NCI-H1092 (cell line): ENCODE results near the gene TTC7B.

Experiments used
- DNase-seq: peaks from one replicate; lab custom pipeline; 2025; lab: John Stamatoyannopoulos, UW

The TTC7B gene

DNA sequence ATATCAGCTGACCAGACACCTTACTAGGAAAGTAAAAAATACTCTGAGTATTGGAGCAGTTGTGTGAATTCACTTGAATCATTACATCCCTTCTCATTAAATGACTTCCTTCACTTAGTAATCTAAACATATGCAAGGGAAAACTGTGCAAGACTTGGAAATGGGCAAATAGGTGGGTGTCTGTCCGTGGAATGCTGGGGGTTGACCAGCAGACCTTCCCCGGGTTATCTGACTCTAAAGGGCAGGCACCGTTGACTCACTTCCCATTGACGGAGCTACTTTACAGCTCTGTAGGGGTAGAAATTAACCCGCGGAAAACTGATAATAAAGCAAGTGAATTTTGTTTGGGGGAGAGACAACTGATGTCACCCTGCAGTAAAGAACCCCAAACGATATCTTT, 199.3 kb downstream of the TTC7B start:
- no peak for DNase-seq

GRCh38 chr14:90616313-90616712, 199.9 kb downstream of the TTC7B start:
- DNase-seq, result no peak

DNA sequence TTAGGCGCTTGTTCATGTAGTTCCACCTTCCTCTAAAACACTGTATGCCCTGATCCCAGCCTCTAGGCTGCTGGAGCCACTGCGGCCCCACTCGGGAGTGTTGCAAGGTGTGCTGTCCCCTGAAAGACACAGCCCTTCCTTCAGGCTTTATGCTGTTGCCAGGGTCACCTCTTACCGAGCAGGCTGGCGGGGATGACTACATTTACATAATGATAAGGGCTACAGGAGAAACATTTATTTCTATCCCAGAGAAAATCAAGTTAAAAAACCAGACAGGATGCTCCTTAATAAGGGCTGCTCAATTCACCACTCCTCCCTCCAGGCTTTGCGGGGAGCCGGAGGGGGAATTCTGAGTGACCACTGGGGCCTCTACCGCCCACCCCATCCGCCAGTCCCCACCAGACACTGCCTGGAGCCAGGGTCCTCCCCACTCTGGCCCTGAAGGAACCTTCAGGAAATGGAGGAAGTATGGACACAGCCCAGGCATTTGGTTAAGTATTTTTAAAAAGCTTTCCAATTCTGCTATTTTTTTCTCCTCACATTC, 200.6 kb downstream of the TTC7B start:
- no peak for DNase-seq

- no peak for DNase-seq
Measured at GRCh38 chr14:90614696-90615516, 201.3 kb downstream of the TTC7B start.

DNA sequence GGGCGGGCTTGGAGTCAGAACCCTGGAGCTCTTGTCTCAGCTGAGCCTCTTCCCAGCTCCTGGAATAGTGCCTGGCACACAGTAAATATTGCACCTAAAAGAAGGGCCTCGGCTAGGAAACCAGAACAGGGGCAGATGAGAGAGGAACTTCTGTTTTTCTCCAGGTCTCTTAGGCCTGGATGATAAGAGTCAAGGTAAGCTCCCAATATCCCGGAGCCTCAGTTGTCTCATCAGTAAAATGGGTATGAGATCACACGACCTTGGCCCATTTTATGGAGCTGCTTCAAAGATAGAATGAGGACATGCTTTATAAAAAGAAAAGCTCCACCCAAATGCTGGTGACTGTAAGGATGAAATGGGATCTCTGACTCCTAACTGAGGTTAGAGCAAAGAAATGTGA, 202.2 kb downstream of the TTC7B start:
- DNase-seq, result no peak

GRCh38 chr14:90613453-90613852, 202.8 kb downstream of the TTC7B start:
- DNase-seq, result no peak

- no peak for DNase-seq
Measured at GRCh38 chr14:90612801-90613200, 203.4 kb downstream of the TTC7B start.

GRCh38 chr14:90611936-90612335, 204.3 kb downstream of the TTC7B start:
- DNase-seq, result no peak

DNA sequence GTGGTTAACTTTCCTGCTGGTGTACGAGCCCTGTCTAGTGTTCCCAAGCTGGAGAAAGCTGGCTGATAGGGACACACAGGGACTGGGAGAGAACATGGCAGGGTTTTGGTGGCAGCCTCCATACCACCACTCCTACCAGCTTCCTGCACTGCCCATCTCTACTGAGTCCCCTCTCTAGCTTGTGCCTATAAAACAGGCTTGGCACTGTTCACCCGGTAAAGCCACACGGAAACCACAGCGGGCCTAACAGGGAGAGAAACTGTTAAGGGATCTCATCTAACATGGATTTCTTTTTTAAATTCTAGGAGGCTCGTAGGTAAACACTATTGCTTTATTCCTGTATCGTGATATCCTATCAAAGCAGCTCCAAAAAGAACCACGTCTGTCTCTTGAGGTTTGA, 204.7 kb downstream of the TTC7B start:
- no peak for DNase-seq

DNA sequence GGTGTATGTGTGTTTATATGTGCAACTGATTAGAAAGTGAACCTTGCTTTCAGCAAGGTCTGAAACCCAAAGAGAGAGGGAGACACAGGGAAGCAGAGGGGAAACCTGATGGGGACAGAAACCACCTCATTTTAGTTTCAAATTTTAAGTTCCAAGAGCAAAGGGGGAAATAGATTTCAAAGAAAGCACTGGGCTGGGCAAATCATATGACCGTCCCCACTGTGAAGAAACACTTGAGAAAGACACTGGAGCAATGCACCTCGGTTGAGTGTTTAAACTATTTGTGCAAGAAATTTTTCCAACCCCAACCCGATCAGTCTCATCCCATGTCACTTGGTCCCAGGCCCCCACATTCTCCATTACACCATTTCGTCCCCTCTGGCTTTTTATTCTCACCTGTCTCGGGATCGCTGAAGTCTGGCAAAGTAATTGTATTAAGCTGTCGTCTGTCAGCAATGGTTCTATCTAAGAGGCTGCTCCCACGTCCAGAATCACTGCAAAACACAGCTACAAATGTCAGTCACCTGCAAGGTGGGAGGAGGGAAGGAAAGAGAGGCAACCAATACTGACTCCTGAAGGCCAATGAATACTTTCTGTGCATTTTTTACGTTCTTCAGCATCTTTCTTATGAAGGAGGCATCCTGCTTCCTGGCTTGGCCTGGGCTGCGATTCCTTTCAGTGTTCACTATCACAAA, 205.7 kb downstream of the TTC7B start:
- no peak for DNase-seq

- DNase-seq, result no peak
Measured at GRCh38 chr14:90609376-90609775, 206.9 kb downstream of the TTC7B start.

DNA sequence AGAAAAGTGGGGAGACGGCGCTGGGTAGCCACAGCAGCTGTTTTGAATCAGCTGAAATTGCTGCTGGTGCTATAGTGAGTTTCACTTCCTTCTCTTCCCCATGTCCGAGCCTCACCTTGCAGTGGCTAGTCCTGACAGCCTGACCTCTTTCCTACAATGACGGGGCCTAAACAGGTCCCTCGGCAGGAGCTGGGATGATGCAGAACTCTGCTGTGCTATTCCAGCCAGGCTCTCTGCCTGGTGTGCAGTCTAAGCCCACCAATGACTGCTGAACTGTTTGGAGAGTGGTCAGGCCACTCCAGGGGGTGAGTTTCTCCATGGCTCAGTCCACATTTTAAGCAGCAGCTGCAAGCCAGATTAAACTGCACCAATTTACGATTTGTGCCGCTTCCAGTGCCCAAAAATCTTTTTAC, 207.3 kb downstream of the TTC7B start:
- no peak for DNase-seq

DNA sequence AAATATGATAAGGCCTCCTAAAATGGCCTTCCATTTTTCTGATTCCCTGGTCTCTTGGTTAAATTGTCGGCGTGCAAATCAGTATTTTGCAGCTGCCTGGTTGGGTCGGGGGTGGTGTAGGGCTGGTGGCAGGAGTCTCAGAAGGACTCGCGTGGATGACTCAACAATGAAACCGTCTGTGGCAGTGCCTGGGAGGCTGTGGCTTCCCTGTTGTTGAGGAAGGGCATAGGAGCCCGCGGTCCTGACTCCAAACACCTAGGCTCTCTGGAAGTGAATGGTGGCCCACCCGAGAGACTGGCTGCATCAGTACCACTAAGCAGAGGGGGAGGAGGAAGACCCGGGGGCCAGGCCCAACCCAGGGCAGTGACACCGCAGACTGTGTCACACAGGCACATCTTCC, 207.9 kb downstream of the TTC7B start:
- no peak for DNase-seq

DNA sequence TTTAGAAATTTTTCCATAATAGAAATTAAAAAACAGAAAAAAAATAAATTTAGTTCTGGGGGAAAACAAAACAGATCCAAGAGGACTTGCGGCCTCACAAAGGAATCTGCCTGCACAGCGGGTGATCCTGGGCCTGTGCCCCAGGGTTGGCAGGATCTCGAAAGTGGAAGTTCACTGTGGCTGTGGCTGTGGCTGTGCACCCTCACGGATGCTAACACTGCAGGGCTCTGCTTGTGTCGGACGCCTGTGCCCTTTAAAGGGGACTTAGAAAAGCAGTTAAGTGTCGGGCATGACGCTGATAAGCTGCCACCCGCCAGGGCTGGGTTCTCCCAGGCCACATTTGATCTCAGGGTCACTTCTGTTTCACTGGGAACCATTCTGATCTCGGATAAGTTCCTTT, 209.1 kb downstream of the TTC7B start:
- DNase-seq, result no peak

GRCh38 chr14:90606434-90606833, 209.8 kb downstream of the TTC7B start:
- DNase-seq, result no peak

DNA sequence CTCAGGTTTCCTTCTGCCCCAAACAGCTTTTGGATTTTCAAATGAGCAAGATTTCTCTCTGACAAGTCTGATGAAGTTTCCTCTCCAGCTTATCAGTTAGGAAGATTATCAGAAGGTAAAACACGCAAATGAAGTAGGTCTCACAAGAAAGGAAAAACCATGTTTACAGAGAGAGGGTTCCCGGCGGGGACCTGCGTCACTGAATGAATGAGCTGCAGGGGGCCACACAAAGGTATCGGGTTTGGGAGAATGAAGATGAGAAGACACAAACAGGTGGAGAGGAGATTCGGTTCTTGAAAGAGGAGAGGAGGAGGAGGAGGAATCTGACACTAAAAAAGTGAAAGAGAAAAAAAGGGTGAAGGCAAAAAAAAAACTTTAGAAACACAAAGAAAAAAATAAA, 210.8 kb downstream of the TTC7B start:
- no peak for DNase-seq

- peak; percentile 23 for DNase-seq
Measured at GRCh38 chr14:90604356-90604755, 211.9 kb downstream of the TTC7B start.

- DNase-seq, result no peak
Measured at GRCh38 chr14:90603841-90604240, 212.4 kb downstream of the TTC7B start.

DNA sequence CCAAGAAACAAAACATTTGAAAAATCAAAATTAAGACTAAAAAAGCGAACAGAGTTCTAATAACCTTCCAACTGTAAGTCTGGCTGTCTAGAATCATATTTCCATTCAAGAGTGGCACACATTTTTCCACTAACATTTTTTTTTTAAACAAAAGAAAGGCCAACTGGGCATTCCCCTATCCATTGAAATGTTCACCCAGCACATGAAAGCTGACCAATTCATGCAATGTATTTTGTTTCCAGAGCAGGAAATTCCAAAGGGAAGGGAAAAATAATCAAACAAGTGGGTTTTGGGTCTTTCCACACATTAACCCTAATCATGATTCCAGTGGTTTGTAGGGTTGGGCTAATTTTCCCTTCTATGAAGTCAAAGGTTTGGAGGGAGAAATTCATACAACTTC, 212.9 kb downstream of the TTC7B start:
- no peak for DNase-seq

GRCh38 chr14:90602088-90602687, 214.0 kb downstream of the TTC7B start:
- no peak for DNase-seq

DNA sequence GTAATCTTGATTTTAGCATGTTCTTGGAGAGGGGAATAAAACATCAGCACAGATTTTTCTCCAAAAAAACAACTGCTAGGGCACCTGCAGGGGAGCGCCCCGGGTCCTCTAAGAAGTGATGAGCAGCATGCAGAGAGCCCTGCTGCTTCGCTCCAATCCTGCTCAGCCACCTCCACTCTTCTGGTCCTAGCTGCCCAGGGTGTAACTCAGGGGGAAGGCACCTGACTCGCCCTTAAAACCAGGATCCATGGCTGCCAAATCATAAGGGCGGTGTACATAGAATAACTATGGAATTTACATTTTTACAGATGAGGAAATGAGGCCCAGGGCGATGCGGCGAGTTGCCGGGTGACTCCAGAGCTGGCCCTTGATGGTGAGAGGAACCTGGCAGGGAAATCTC, 214.7 kb downstream of the TTC7B start:
- DNase-seq, result no peak

DNA sequence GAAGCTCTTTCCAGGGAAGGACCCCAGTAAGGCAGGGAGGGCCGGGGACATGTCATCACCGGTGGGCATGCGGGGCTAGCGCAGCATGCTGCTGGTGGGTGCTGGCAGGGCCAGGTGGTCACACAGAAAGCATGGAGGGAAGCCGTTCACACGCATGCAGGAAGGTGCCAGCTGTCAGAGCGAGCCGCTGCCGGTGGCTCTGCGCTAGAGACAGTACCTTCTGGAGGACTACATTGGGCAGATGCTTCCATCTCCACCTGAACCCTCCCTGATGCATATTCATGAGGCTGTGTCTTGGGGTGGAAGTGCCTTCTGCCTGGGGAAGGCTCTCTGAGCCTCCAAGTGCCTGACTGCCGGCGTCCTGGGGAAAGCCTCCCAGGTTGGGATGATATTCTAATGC, 215.6 kb downstream of the TTC7B start:
- DNase-seq, result no peak
